DOHH2 (cell line): ENCODE results near the gene MMP24OS.
A peak's percentile ranks its signal among the peaks of the same experiment; 100 is the strongest.

Experiments used
- H3F3A ChIP-seq: fragments of 200-600 bp; sonication (generic), shearing (Covaris generic); 2 replicates; pipeline ENCODE4 v1.6.0; 2016; ENCODE audit warnings: antibody characterized with exemption, mild to moderate bottlenecking; ENCODE audit not compliant: control insufficient read depth, insufficient read depth
- H3K27ac ChIP-seq: fragments of 200-600 bp; sonication (generic); 2 replicates; pipeline ENCODE4 v1.5.1; 2014; ENCODE audit warnings: low read depth, mild to moderate bottlenecking, low read length, moderate library complexity
- H3K27me3 ChIP-seq: fragments of 200-600 bp; sonication (generic); 2 replicates; pipeline ENCODE4 v1.6.1; 2014; ENCODE audit warnings: mild to moderate bottlenecking, low read length, mixed read lengths; ENCODE audit not compliant: control insufficient read depth
- H3K36me3 ChIP-seq: fragments of 200-600 bp; sonication (generic); 2 replicates; pipeline ENCODE4 v1.6.1; 2014; ENCODE audit warnings: mild to moderate bottlenecking, low read length, moderate library complexity, mixed read lengths; ENCODE audit not compliant: control insufficient read depth
- H3K4me1 ChIP-seq: fragments of 200-600 bp; sonication (generic); 2 replicates; pipeline ENCODE4 v1.6.1; 2014; ENCODE audit warnings: mild to moderate bottlenecking, low read length, mixed read lengths; ENCODE audit not compliant: control insufficient read depth
- H3K4me2 ChIP-seq: fragments of 200-600 bp; sonication (generic); 2 replicates; pipeline ENCODE4 v1.6.0; 2014; ENCODE audit warnings: mild to moderate bottlenecking, low read length, moderate library complexity
- H3K4me3 ChIP-seq: fragments of 200-600 bp; sonication (generic); 2 replicates; pipeline ENCODE4 v1.5.1; 2014; ENCODE audit warnings: mild to moderate bottlenecking, low read length, mixed read lengths
- H3K79me2 ChIP-seq: fragments of 200-600 bp; sonication (generic); 2 replicates; pipeline ENCODE4 v1.6.1; 2014; ENCODE audit warnings: mild to moderate bottlenecking, low read length, mixed read lengths; ENCODE audit not compliant: control insufficient read depth
- H3K9me2 ChIP-seq: fragments of 200-600 bp; sonication (generic); replicated peaks from 2 replicates; pipeline ENCODE4 v1.6.1; 2014; ENCODE audit warnings: mild to moderate bottlenecking, low read length, mixed read lengths; ENCODE audit not compliant: control insufficient read depth
- H3K9me3 ChIP-seq: fragments of 200-600 bp; sonication (generic); 2 replicates; pipeline ENCODE4 v1.6.1; 2014; ENCODE audit warnings: antibody characterized with exemption, low read length, mixed read lengths; ENCODE audit not compliant: control insufficient read depth, insufficient read depth
- H4K20me1 ChIP-seq: fragments of 200-600 bp; sonication (generic); 2 replicates; pipeline ENCODE4 v1.6.0; 2014; ENCODE audit warnings: low read depth, mild to moderate bottlenecking, antibody characterized with exemption, low read length, moderate library complexity; ENCODE audit not compliant: control insufficient read depth, insufficient read depth
- CTCF ChIP-seq: fragments of 200-600 bp; sonication (generic); IDR thresholded peaks from one replicate; pipeline ENCODE4 v1.5.1; 2014; ENCODE audit warnings: antibody characterized with exemption, mild to moderate bottlenecking, low read depth, low read length; ENCODE audit not compliant: poor library complexity, severe bottlenecking
- EZH2phosphoT487 ChIP-seq: fragments of 200-600 bp; sonication (generic); IDR thresholded peaks from 2 replicates; pipeline ENCODE4 v1.6.1; 2017; ENCODE audit warnings: borderline replicate concordance, mild to moderate bottlenecking, antibody characterized with exemption, low read length, moderate library complexity, mixed read lengths

The MMP24OS gene

GRCh38 chr20:35286899-35287508, 9.1 kb upstream of the MMP24OS start:
- Histone ChIP-seq H3K9me3 (no peaks in the 10 kb centered on the region), H4K20me1 (peaks cover 4% of the 10 kb centered on the region; the same call in 1 of the 2 replicates), H3K4me3 (no peak overlapping the region), H3K9me2 (no peaks in the 10 kb centered on the region), H3K36me3 (peaks cover 22% of the 10 kb centered on the region), H3K27ac (no peak overlapping the region), H3F3A (0 out of 2 replicates have a peak, but pooled peaks cover 5% of the 10 kb centered on the region), H3K27me3 (no peaks in the 10 kb centered on the region), H3K79me2 (peaks cover 28% of the 10 kb centered on the region), H3K4me1 (peaks cover 15% of the 10 kb centered on the region), H3K4me2 (no peak overlapping the region)
- no peak for TF ChIP-seq CTCF
- TF ChIP-seq EZH2phosphoT487: no peak

GRCh38 chr20:35286077-35286898, 8.4 kb upstream of the MMP24OS start:
- H3K9me3 ChIP-seq: no peaks in the 10 kb centered on the region

GRCh38 chr20:35285806-35286076, 7.8 kb upstream of the MMP24OS start:
- H3K27me3 ChIP-seq: no peaks in the 10 kb centered on the region
- H3K4me2 ChIP-seq: peak overlapping the region; percentile 79
- H3K9me3 ChIP-seq: no peaks in the 10 kb centered on the region
- peaks cover 8% of the 10 kb centered on the region for H3F3A ChIP-seq
- peak overlapping the region; percentile 94; the same call in 1 of the 2 replicates for H3K4me3 ChIP-seq
- H3K9me2 ChIP-seq: no peaks in the 10 kb centered on the region
- peaks cover 39% of the 10 kb centered on the region for H3K79me2 ChIP-seq
- TF ChIP-seq EZH2phosphoT487 (no peak), CTCF (no peak)
- peaks cover 32% of the 10 kb centered on the region for H3K36me3 ChIP-seq
- H4K20me1 ChIP-seq: peaks cover 7% of the 10 kb centered on the region; the same call in 1 of the 2 replicates
- peaks cover 15% of the 10 kb centered on the region for H3K4me1 ChIP-seq
- H3K27ac ChIP-seq: no peak overlapping the region

More at GRCh38 chr20:35286077-35286898, 8.4 kb upstream of the MMP24OS start:
- no peak overlapping the region; the same call in 1 of the 2 replicates for H3K4me2 ChIP-seq
- H3F3A ChIP-seq: peaks cover 8% of the 10 kb centered on the region
- peaks cover 7% of the 10 kb centered on the region; the same call in 1 of the 2 replicates for H4K20me1 ChIP-seq
- peaks cover 15% of the 10 kb centered on the region for H3K4me1 ChIP-seq
- H3K27me3 ChIP-seq: no peaks in the 10 kb centered on the region
- no peak overlapping the region for H3K4me3 ChIP-seq
- peaks cover 35% of the 10 kb centered on the region for H3K79me2 ChIP-seq
- no peaks in the 10 kb centered on the region for H3K9me2 ChIP-seq
- no peak overlapping the region for H3K27ac ChIP-seq
- TF ChIP-seq EZH2phosphoT487: no peak
- no peak for TF ChIP-seq CTCF
- peaks cover 29% of the 10 kb centered on the region for H3K36me3 ChIP-seq
